ENCODE data around the gene LHFPL6.

The LHFPL6 gene

GRCh38 chr13:39468306-39468705 is 134.7 kb downstream of the LHFPL6 start:
- no peaks in the 10 kb centered on the region for H3K4me1 ChIP-seq (ENCODE audit: insufficient read depth, low read length)
- H3K9me3 ChIP-seq (ENCODE audit: control insufficient read depth, insufficient read depth, low read length), result no peaks in the 10 kb centered on the region; the same call in 1 of the 2 replicates
- no peaks in the 10 kb centered on the region for H3K36me3 ChIP-seq (ENCODE audit: insufficient read depth, low read length)
- H3K9ac ChIP-seq (ENCODE audit: low read depth, low read length), result no peak overlapping the region

- Histone ChIP-seq H3K4me1 (ENCODE audit: insufficient read depth, low read length) (no peaks in the 10 kb centered on the region; the same call in 1 of the 2 replicates), H3K9ac (ENCODE audit: low read depth, low read length) (no peak overlapping the region), H3K9me3 (ENCODE audit: control insufficient read depth, insufficient read depth, low read length) (no peaks in the 10 kb centered on the region), H3K36me3 (ENCODE audit: insufficient read depth, low read length) (no peaks in the 10 kb centered on the region)
Measured at GRCh38 chr13:39463611-39464010, 139.4 kb downstream of the LHFPL6 start.

DNA sequence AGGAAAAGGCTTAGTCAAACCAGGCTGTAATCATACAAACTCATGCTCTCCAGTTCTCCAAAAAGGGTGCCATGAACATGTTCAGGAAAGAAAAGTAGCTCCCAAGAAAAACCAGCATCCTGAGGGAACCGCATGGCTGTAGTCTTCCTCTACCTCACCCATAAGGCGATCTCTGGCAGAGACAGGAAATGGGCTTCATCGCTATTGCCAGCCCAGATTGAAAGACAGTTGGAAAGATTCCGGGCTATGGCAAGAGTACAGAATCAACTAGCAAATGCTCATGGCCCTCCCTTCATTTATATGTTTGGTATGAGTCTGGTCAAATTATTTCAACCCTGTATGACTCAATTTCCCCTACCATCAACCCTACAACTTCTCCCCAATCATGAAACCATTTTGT is 140.1 kb downstream of the LHFPL6 start:
- no peaks in the 10 kb centered on the region; the same call in 1 of the 2 replicates for H3K4me1 ChIP-seq (ENCODE audit: insufficient read depth, low read length)
- H3K9me3 ChIP-seq (ENCODE audit: control insufficient read depth, insufficient read depth, low read length), result no peaks in the 10 kb centered on the region
- no peaks in the 10 kb centered on the region for H3K36me3 ChIP-seq (ENCODE audit: insufficient read depth, low read length)
- no peak overlapping the region for H3K9ac ChIP-seq (ENCODE audit: low read depth, low read length)

DNA sequence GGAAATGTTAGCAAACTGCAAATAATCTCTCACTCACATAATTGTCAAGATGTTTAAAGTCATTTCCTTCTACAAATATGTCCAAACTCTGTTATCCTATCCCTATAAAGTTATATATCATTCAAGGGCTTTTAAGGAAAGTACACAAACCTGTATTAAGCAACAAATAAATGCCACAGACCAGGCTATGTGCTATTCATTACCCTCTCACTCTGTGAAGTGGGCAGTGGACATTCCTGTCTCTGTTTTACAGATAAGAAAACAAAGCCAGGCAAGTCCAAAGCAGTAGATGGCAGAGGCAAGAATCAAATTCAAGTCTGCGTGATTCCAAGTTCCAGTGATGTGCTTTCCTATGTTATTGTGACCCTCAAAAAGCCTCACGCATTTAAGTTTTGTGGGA is 140.6 kb downstream of the LHFPL6 start:
- Histone ChIP-seq H3K4me1 (ENCODE audit: insufficient read depth, low read length) (no peaks in the 10 kb centered on the region; the same call in 1 of the 2 replicates), H3K9me3 (ENCODE audit: control insufficient read depth, insufficient read depth, low read length) (no peaks in the 10 kb centered on the region), H3K9ac (ENCODE audit: low read depth, low read length) (no peak overlapping the region), H3K36me3 (ENCODE audit: insufficient read depth, low read length) (no peaks in the 10 kb centered on the region)

- H3K4me1 ChIP-seq (ENCODE audit: insufficient read depth, low read length), result no peaks in the 10 kb centered on the region; the same call in 1 of the 2 replicates
- no peaks in the 10 kb centered on the region for H3K36me3 ChIP-seq (ENCODE audit: insufficient read depth, low read length)
- H3K9ac ChIP-seq (ENCODE audit: low read depth, low read length), result no peak overlapping the region
- H3K9me3 ChIP-seq (ENCODE audit: control insufficient read depth, insufficient read depth, low read length), result no peaks in the 10 kb centered on the region
Measured at GRCh38 chr13:39461685-39462266, 141.2 kb downstream of the LHFPL6 start.

GRCh38 chr13:39457274-39457673 is 145.7 kb downstream of the LHFPL6 start:
- H3K4me1 ChIP-seq (ENCODE audit: insufficient read depth, low read length), result peaks cover 9% of the 10 kb centered on the region
- H3K9me3 ChIP-seq (ENCODE audit: control insufficient read depth, insufficient read depth, low read length), result no peaks in the 10 kb centered on the region
- H3K9ac ChIP-seq (ENCODE audit: low read depth, low read length), result no peak overlapping the region
- no peaks in the 10 kb centered on the region for H3K36me3 ChIP-seq (ENCODE audit: insufficient read depth, low read length)

GRCh38 chr13:39455521-39456175 is 147.3 kb downstream of the LHFPL6 start:
- Histone ChIP-seq H3K9ac (ENCODE audit: low read depth, low read length) (no peak overlapping the region), H3K4me1 (ENCODE audit: insufficient read depth, low read length) (peaks cover 12% of the 10 kb centered on the region)

DNA sequence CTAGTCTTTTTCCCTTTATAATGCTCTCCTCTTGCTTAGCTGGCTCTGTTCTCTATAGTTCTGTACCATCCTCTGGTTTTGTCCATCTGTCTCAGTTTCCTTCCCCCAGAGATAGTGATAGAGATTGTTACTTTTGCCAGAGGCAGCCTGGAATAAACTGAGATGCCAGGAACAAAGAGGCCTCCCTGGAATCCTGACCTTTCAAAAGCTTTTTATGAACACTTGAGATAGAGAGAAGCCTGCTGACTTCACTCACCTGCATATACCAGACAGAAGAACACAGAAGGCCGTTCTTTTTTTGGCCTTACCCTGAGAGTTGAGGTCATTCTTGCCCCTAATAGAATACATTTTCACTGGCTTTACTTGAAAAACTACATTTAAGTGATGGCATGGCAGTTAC is 150.2 kb downstream of the LHFPL6 start:
- peaks cover 12% of the 10 kb centered on the region for H3K4me1 ChIP-seq (ENCODE audit: insufficient read depth, low read length)
- no peaks in the 10 kb centered on the region for H3K9me3 ChIP-seq (ENCODE audit: control insufficient read depth, insufficient read depth, low read length)
- H3K36me3 ChIP-seq (ENCODE audit: insufficient read depth, low read length), result no peaks in the 10 kb centered on the region
- H3K9ac ChIP-seq (ENCODE audit: low read depth, low read length), result no peak overlapping the region

More at GRCh38 chr13:39455521-39456175, 147.3 kb downstream of the LHFPL6 start:
- no peaks in the 10 kb centered on the region for H3K36me3 ChIP-seq (ENCODE audit: insufficient read depth, low read length)
- H3K9me3 ChIP-seq (ENCODE audit: control insufficient read depth, insufficient read depth, low read length), result no peaks in the 10 kb centered on the region

GRCh38 chr13:39452417-39452816 is 150.6 kb downstream of the LHFPL6 start:
- no peaks in the 10 kb centered on the region for H3K36me3 ChIP-seq (ENCODE audit: insufficient read depth, low read length)
- H3K9ac ChIP-seq (ENCODE audit: low read depth, low read length), result no peak overlapping the region
- H3K4me1 ChIP-seq (ENCODE audit: insufficient read depth, low read length), result peaks cover 12% of the 10 kb centered on the region
- H3K9me3 ChIP-seq (ENCODE audit: control insufficient read depth, insufficient read depth, low read length), result no peaks in the 10 kb centered on the region

DNA sequence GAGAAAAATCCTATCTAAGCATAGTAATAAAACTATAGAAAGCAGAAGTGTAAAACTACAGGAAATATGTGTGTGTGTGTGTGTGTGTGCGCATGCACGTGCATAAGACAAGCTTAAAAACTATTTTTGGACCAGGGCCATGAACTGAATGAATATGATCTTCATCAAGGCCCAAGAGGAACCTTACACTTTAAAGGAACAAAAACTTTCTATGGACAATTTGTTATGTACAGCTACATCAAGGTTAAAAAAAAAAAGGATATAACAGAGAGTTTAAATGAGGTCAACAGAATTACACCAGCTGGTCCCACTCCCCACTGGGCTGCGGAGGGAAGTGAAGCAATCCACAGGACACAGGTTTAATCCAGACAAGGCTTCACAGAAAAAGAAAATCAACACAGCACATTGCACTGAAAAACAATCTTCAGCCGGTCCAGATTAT is 151.1 kb downstream of the LHFPL6 start:
- H3K4me1 ChIP-seq (ENCODE audit: insufficient read depth, low read length), result peaks cover 12% of the 10 kb centered on the region

GRCh38 chr13:39451301-39451700 is 151.7 kb downstream of the LHFPL6 start:
- Histone ChIP-seq H3K9ac (ENCODE audit: low read depth, low read length) (no peak overlapping the region), H3K4me1 (ENCODE audit: insufficient read depth, low read length) (peaks cover 12% of the 10 kb centered on the region), H3K9me3 (ENCODE audit: control insufficient read depth, insufficient read depth, low read length) (no peaks in the 10 kb centered on the region), H3K36me3 (ENCODE audit: insufficient read depth, low read length) (no peaks in the 10 kb centered on the region)

More for the DNA sequence above, 151.1 kb downstream of the LHFPL6 start:
- Histone ChIP-seq H3K9ac (ENCODE audit: low read depth, low read length) (no peak overlapping the region), H3K36me3 (ENCODE audit: insufficient read depth, low read length) (no peaks in the 10 kb centered on the region), H3K9me3 (ENCODE audit: control insufficient read depth, insufficient read depth, low read length) (no peaks in the 10 kb centered on the region)

DNA sequence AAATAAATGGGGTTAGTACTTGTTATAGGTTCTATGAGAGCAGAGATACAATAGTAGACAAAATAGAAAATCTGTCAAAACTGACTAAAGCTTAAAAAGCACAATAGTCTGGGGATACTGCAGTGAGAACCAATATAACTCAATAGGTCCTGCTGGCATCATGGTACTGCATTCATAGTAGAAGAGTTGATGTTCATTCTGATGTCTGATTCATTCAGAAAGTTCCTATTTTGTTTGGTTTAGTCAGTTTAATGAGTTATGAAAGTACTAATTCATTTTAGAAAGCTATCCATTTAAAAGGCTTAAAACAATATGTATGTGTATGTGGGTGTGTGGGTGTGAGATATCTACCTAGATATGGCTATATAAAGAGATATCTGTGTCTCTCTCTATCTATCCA is 152.8 kb downstream of the LHFPL6 start:
- no peaks in the 10 kb centered on the region for H3K36me3 ChIP-seq (ENCODE audit: insufficient read depth, low read length)
- H3K9ac ChIP-seq (ENCODE audit: low read depth, low read length), result no peak overlapping the region
- H3K9me3 ChIP-seq (ENCODE audit: control insufficient read depth, insufficient read depth, low read length), result no peaks in the 10 kb centered on the region
- peaks cover 12% of the 10 kb centered on the region for H3K4me1 ChIP-seq (ENCODE audit: insufficient read depth, low read length)

DNA sequence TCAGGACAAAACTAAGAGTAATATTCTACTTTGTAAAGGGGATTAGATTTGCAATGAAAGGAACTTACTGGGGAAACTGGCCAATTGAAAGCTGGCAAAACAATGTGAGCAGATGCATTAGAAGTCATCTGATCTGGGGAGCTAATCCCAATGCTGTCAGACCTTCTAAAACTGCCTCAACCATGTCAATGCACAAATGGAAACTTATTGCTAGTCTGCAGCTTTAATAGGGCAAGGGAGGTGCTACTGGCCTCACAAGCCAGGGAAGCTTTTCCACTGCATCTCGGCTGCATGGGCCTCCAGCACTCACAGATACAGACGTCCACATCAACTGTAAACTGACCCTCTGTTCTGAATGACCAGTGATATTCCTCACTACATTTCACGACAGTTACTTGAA is 154.2 kb downstream of the LHFPL6 start:
- Histone ChIP-seq H3K4me1 (ENCODE audit: insufficient read depth, low read length) (peaks cover 12% of the 10 kb centered on the region), H3K9ac (ENCODE audit: low read depth, low read length) (no peak overlapping the region), H3K36me3 (ENCODE audit: insufficient read depth, low read length) (no peaks in the 10 kb centered on the region), H3K9me3 (ENCODE audit: control insufficient read depth, insufficient read depth, low read length) (no peaks in the 10 kb centered on the region)

DNA sequence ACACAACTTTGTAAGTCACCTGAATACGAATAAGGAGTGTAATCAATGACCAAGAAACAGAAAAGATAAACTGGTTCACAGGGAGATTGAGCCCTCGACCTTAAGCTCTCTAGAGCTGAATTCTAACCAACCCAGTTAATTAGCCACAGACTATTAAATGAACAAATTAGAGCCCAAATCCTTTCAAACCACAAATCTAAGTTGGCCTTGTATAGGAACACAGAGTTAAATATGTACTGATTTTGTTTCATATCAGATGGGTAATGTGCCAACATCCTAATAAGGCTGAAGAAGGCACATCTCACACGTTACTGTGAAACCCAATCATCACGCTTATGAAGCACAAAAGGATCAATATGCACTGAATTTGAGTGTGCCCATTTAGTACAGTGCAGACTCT is 156.1 kb downstream of the LHFPL6 start:
- Histone ChIP-seq H3K36me3 (ENCODE audit: insufficient read depth, low read length) (no peaks in the 10 kb centered on the region), H3K4me1 (ENCODE audit: insufficient read depth, low read length) (no peaks in the 10 kb centered on the region), H3K9me3 (ENCODE audit: control insufficient read depth, insufficient read depth, low read length) (peaks cover 3% of the 10 kb centered on the region; the same call in 1 of the 2 replicates), H3K9ac (ENCODE audit: low read depth, low read length) (no peak overlapping the region)

DNA sequence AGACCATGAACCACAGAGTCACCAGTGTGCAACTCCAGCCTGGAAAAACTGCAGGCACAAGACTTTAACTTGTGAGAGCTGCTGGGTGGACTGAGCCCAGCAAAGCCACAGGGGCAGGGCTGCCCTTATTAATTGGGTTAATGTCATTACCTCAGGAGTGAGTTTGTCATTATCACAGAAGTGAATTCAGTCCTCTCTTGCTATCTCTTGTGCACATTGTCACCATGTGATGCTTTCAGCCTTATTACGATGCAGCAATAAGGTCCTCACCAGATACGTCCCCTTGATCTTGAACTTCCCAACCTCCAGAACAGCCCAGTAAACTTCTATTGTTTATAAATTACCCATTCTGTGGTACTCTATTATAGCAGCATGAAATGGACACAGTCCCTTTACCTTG is 158.1 kb downstream of the LHFPL6 start:
- Histone ChIP-seq H3K36me3 (ENCODE audit: insufficient read depth, low read length) (no peaks in the 10 kb centered on the region), H3K4me1 (ENCODE audit: insufficient read depth, low read length) (no peaks in the 10 kb centered on the region), H3K9me3 (ENCODE audit: control insufficient read depth, insufficient read depth, low read length) (peaks cover 7% of the 10 kb centered on the region), H3K9ac (ENCODE audit: low read depth, low read length) (no peak overlapping the region)
